ENCODE data around the gene CUBN.

DNA sequence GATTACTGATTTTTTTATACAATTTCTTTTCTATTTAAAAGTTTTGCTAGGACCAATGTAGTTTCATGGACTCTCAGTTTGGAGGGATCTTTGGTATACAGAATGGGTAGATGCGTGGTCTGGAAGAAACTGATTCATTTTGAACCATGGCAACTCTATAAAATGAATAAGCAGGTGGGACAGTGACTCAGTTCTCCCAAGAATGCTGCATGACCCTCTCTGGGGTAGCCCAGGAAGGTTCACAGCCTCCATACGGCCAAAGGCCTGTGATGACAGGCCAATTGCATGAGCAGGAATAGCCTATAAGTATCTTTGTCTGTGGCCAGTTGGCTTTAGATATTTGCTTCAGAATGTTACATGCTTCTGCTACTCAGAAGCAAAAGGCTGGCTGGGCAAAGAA, 199.1 kb downstream of the CUBN start:
- TF ChIP-seq, protein P1, sequence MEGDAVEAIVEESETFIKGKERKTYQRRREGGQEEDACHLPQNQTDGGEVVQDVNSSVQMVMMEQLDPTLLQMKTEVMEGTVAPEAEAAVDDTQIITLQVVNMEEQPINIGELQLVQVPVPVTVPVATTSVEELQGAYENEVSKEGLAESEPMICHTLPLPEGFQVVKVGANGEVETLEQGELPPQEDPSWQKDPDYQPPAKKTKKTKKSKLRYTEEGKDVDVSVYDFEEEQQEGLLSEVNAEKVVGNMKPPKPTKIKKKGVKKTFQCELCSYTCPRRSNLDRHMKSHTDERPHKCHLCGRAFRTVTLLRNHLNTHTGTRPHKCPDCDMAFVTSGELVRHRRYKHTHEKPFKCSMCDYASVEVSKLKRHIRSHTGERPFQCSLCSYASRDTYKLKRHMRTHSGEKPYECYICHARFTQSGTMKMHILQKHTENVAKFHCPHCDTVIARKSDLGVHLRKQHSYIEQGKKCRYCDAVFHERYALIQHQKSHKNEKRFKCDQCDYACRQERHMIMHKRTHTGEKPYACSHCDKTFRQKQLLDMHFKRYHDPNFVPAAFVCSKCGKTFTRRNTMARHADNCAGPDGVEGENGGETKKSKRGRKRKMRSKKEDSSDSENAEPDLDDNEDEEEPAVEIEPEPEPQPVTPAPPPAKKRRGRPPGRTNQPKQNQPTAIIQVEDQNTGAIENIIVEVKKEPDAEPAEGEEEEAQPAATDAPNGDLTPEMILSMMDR (IDR thresholded peaks at IDR 0.05) = no peak
- TF ChIP-seq POLR2AphosphoS5 (IDR thresholded peaks at IDR 0.05) (no peak), POLR2A (IDR thresholded peaks at IDR 0.05) (no peak), EP300 (IDR thresholded peaks at IDR 0.05) (no peak)
